ENCODE results near the gene SWI5.
A peak's percentile ranks its signal among the peaks of the same experiment; 100 is the strongest.

SWI5 gene

GRCh38 chr9:128242828-128243214, 33.3 kb upstream of the SWI5 start:
- DNase-seq (ENCODE audit: low spot score): no peak
- TF ChIP-seq, protein P1, sequence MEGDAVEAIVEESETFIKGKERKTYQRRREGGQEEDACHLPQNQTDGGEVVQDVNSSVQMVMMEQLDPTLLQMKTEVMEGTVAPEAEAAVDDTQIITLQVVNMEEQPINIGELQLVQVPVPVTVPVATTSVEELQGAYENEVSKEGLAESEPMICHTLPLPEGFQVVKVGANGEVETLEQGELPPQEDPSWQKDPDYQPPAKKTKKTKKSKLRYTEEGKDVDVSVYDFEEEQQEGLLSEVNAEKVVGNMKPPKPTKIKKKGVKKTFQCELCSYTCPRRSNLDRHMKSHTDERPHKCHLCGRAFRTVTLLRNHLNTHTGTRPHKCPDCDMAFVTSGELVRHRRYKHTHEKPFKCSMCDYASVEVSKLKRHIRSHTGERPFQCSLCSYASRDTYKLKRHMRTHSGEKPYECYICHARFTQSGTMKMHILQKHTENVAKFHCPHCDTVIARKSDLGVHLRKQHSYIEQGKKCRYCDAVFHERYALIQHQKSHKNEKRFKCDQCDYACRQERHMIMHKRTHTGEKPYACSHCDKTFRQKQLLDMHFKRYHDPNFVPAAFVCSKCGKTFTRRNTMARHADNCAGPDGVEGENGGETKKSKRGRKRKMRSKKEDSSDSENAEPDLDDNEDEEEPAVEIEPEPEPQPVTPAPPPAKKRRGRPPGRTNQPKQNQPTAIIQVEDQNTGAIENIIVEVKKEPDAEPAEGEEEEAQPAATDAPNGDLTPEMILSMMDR (IDR thresholded peaks at IDR 0.05; ENCODE audit: extremely low read depth, missing control alignments): no peak

DNA sequence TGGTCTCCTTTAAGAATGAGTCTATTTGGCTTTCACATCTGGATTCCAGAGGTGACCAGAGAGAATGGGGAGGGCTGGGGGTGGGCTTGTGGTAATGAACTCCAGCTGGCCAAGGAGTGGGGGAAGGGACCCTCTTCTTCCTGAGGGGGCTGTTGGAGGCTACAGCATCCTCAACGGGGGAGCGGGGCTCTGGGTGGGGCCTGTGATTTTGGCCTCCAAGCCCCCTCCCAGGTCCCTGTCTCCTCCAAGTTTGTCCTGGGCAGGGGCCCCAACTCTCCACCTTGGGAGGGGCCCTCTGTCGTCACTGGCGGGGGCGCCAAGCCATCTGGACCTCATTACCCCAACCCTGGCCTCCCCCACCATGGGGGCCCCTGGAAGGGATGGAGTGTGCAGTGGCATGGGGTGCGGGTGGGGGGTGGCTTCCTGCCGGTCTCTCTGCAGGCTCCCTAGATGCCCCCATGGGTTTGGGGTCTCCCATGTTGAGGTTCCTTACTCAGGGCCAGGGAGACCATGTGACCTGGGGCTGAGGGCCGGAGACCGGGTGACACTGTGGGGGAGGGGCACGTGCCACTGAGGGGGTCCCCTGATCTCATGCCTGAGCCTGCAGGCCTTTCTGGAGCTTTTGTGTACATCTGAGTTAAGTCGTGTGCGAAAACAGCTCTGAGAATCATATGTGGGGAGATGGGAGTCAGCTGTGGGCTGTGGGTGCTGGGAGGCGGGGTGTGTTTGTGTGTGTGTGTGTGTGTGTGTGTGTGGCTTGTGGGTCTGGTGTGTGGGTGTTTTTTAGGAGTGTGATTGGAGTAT, 32.7 kb upstream of the SWI5 start:
- TF ChIP-seq, protein P1 (IDR thresholded peaks at IDR 0.05; ENCODE audit: extremely low read depth, missing control alignments): no peak
- DNase-seq (ENCODE audit: low spot score): no peak

DNA sequence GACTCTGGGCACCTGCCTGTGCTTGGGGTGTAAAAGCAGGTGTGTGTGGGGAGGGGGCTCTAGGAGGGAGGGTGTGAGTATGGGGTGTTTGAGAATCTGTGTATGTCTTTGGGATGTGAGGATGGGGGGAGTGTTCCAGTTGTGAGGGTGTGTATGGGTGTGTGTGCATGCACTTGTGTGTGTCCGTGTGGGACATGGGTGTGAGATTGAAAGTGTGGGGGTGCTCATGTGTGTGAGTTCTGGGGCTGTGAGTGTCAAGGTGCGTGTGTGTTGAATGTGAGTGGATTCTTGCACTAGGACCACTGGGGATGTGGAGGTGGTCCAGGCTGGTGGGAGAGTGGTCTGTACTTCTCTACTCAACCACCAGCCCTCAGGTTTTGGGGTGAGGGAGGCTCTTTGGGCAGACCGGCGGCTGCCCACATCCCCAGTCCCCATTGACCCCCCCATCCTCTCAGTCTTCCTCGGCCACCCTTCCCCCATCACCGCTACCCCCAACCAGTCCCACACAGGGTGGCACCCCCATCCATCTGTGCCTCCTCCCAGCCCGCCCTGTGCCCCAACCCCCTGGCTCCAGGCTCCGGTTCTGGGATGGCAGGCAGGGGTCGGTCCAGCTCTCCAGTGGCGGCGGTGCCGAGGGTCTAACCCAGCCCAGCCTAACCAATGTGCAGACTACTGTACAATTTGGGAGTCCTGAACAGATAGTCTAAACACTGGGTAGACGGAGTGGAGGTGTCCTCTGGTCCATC, 31.8 kb upstream of the SWI5 start:
- DNase-seq (ENCODE audit: low spot score): no peak
- TF ChIP-seq, protein P1 (IDR thresholded peaks at IDR 0.05; ENCODE audit: extremely low read depth, missing control alignments): no peak

DNA sequence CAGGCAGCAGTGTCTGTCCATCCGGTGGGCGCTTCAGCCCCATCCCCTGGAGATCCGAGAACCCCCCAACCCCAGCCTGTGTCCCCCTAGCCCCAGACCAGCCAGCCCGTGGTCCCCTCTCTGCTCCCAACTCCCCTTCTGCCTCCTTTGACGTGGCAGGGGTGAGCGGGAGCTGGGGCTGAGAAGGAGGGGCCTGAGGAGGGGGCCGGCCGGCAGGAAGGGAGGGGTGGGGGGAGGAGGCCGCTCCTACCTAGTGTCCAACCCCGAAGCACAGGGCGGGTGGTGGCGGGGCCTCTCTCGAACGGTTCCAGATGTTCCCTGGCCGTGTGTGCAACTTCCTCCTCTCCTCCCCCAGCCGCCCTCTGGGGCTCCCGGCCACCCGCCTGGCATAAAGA, 31.2 kb upstream of the SWI5 start:
- TF ChIP-seq, protein P1 (IDR thresholded peaks at IDR 0.05; ENCODE audit: extremely low read depth, missing control alignments): no peak
- DNase-seq (ENCODE audit: low spot score): peak; percentile 36

DNA sequence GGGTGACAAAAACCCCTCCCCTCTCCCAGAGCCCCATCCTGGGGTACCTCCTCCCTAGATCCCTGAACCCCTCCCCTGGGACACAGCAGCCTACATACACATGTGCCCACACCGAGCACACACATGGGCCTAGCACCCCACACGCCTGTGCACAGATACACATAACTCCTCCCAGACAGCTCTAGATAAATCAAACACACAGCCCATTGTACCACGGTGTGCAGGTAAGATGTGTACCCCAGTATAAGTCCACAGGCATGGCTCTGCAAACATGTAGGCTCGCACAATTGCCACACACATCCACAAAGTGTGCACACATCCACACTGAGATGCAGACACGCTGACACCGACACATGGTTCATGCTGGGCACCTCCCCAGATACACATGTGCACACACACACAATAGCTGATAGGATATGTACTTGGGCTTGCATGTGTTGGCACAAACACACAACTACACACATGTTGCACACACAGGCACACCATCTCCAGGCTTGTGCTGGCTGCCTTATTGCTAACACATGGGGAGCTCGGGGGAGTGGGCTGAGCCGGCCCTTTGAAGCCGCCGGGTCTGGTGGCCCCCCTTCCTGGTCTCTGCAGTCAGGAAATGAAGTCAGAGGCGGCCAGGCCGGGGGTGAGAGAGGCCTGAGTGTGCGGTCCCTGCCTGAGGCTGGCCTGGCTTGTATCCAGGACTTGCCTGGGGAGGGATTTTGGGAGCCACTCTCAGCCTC, 30.5 kb upstream of the SWI5 start:
- DNase-seq (ENCODE audit: low spot score): no peak
- TF ChIP-seq, protein P1 (IDR thresholded peaks at IDR 0.05; ENCODE audit: extremely low read depth, missing control alignments): no peak

DNA sequence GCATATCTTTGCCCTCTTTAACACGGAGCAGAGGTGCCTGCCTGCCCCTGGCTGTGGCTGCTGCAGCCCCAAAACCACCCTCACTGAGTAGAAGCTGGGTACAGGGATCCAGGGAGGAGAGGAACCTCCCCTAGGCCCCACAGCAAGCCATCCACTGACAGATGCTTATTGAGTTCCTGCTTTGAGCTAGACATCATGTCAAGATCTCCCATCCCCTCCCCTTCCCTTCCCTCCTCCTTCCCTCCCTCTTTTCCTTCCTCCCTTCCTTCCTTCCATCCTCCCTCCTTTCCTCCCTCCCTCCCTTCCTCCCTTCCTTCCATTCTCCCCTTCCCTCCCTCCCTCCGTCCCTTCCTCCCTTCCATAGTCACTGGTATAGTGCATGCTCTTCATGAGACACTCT, 29.6 kb upstream of the SWI5 start:
- TF ChIP-seq, protein P1 (IDR thresholded peaks at IDR 0.05; ENCODE audit: extremely low read depth, missing control alignments): no peak
- DNase-seq (ENCODE audit: low spot score): no peak

Measured in GM20000 (cell line).